ENCODE data around the gene DHRS3. TPM values are rescaled to one million over a fixed set of nuclear protein-coding genes. Genes with fewer than 3 reads are reported as not detected.
"Not testable (repeated sequence)": the region's sequence is repeated elsewhere in the genome, so short reads cannot be mapped to it uniquely, and the experiment has no call there.

The DHRS3 gene
- polyA plus RNA-seq, 3 donors, result 92.1 to 173 (median 96.7) TPM

- 37 to 73% (median 47%) methylated on average over 27 of the region's 27 CpGs for WGBS, 3 donors
- H3K27ac ChIP-seq (ENCODE audit: low read depth, low read length), result peak overlapping the region; percentile 5
Observed at GRCh38 chr1:12548973-12549459, 69.0 kb downstream of the DHRS3 start.

GRCh38 chr1:12548279-12548972 is 69.6 kb downstream of the DHRS3 start:
- whole genome bisulfite sequencing, 3 donors, result 84 to 94% (median 90%) methylated on average over 8 to 14 of the region's 14 CpGs
- no peak overlapping the region for H3K27ac ChIP-seq (ENCODE audit: low read depth, low read length)

DNA sequence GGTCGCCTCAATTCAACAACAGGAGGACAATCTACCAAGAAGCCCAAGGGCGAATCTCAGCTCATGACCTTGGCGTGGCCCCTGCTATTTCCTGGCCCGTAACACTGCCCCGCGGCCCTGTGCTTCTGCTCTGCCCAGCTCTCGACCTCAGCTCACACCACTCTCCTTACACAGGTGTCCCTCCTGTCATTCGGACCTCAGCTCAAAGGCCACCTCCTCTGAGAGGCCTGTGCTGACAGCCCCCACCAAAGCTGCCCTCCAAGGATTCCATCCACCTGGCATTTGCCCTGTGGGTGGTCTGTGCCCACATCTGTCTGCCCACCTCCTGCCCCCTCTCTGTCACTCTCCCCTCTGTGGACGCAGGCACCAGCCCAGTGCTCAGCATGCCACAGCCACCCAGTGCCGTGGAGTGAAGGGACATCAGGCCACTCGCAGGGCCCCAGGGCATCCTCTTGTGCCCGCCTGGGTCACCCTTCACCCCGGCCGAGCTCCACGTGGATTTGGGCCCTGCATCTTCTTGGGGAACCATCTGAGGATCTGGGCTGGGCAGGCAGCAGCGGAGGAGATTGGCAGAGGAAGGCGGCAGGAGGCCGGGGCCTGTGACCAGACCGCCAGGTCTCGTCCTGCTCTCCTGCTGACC is 70.3 kb downstream of the DHRS3 start:
- 80 to 92% (median 91%) methylated on average over 20 of the region's 20 CpGs for WGBS, 3 donors
- no peak overlapping the region for H3K27ac ChIP-seq (ENCODE audit: low read depth, low read length)

DNA sequence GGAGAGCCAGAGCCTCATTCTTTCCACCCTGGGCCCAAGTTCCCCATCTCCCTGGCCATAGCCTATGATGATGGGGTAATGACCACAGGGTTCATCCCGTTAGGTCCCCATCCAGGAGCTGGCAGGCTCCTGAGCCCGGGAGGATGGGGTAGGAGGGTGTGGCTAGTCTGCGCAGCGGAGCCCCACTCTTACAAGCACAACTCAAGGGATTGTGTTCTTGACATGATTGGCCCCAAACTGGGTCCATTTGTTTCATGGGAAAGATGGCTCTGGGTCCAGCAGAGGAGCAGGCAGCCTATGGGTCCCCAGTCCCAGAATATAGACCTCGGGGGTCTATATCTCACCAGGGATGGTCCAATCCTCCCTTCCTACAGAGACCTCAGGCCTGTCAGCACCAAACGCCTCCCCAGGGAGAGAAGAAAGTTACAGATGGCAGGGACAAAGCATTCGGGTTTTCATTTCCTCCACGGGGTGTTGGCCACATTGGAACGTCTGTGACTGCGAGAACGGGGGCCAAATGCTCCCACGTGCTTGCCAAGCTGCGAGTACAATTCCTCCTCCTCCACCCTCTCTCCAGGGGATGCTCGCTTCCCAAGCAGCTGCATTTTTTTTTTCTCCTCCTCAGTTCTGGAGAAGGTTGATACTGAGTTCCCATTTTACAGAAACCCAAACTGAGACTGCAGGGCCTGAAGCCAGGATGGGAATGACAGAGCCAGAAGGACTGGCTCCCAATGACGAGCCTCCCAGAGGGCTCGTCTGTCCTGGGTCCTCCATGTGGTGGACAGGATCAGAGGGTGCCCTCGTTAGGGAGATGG is 71.0 kb downstream of the DHRS3 start:
- WGBS, 3 donors, result 47 to 77% (median 57%) methylated on average over 17 of the region's 17 CpGs
- no peak overlapping the region for H3K27ac ChIP-seq (ENCODE audit: low read depth, low read length)

- 43 to 65% (median 50%) methylated on average over 8 of the region's 8 CpGs for WGBS, 3 donors
- H3K27ac ChIP-seq (ENCODE audit: low read depth, low read length), result no peak overlapping the region
Observed at GRCh38 chr1:12544992-12545391, 73.0 kb downstream of the DHRS3 start.

DNA sequence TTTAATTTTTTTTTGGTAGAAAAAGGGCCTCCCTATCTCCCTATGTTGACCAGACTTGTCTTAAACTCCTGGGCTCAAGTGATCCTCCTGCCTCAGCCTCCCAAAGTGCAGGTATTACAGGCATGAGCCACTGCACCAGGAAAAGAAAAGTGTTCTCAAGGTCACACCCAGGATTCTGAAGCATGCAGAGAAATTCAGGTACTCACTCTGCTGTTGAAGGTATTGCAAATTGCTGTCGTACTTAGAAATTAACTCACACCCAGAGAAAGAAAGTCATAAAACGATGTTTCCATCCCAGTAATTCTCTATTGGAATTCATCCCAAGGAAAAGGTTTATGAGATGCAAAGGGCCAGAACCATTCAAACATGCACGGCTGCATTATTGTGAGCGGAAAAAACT is 73.7 kb downstream of the DHRS3 start:
- H3K27ac ChIP-seq (ENCODE audit: low read depth, low read length), result no peak overlapping the region
- 77 to 86% (median 82%) methylated on average over 4 of the region's 4 CpGs for WGBS, 3 donors

- WGBS, 3 donors, result 46 to 72% (median 69%) methylated on average over 9 of the region's 9 CpGs
- no peak overlapping the region for H3K27ac ChIP-seq (ENCODE audit: low read depth, low read length)
Observed at GRCh38 chr1:12543740-12544154, 74.3 kb downstream of the DHRS3 start.

DNA sequence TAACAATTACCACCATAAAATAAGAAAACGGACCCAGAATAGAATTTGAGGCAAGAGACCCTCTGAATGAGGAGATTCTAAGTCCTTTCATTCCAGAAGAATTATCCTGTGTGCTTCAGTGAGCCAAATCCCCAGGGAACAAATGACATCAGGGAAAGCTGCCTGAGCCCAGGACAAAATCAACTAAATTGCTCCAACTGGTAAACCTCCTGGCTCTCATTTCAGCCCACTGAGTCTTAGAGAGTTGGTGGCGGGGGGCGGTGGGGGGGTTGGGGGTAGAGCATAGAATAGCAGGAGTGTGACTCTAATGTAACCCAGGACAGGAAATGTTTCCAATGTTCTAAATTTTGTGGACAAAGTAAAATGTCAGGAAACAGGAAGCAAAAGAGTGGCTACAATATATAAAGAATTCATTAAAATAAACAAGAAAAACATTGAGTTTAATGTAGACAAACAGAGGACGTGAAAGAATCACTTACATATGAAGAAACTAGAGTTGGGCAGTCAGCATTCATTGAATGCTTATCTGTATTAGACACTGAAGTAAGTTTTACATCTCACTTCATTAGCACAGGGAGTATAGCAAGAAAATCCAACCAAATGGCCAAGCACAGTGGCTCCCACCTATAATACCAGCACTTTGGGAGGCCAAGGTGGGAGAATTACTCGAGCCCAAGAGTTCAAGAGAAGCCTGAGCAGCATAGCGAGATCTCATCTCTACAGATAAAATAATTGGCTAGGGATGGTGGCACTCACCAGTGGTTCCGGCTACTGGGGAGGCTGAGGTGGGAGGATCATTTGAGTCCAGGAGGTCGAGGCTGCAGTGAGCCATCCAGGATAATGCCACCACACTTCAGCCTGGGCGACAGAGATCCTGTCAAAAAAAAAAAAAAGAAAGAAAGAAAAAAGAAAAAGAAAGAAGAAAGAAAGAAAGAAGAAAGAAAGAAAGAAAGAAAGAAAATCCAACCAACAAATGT is 75.1 kb downstream of the DHRS3 start:
- H3K27ac ChIP-seq (ENCODE audit: low read depth, low read length), result no peak overlapping the region
- WGBS, 3 donors, result 85 to 93% (median 91%) methylated on average over 9 of the region's 9 CpGs

DNA sequence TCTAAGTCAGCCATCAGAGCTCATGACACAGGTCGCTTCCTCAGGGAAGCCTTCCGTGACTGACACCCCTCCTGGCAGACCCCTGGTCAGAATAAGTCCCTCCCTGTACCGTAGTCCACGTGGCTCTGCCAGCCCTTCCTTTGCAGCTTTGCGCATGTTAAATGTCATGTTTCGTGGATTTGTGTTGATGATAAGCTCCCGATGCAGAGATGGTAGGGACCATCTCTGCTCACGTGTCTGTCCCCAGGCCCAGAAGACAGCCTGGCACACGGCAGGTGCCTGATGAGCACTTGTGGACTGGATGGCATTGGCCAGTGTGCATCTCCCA is 75.9 kb downstream of the DHRS3 start:
- WGBS, 3 donors, result 88 to 95% (median 92%) methylated on average over 9 of the region's 9 CpGs
- no peak overlapping the region for H3K27ac ChIP-seq (ENCODE audit: low read depth, low read length)

DNA sequence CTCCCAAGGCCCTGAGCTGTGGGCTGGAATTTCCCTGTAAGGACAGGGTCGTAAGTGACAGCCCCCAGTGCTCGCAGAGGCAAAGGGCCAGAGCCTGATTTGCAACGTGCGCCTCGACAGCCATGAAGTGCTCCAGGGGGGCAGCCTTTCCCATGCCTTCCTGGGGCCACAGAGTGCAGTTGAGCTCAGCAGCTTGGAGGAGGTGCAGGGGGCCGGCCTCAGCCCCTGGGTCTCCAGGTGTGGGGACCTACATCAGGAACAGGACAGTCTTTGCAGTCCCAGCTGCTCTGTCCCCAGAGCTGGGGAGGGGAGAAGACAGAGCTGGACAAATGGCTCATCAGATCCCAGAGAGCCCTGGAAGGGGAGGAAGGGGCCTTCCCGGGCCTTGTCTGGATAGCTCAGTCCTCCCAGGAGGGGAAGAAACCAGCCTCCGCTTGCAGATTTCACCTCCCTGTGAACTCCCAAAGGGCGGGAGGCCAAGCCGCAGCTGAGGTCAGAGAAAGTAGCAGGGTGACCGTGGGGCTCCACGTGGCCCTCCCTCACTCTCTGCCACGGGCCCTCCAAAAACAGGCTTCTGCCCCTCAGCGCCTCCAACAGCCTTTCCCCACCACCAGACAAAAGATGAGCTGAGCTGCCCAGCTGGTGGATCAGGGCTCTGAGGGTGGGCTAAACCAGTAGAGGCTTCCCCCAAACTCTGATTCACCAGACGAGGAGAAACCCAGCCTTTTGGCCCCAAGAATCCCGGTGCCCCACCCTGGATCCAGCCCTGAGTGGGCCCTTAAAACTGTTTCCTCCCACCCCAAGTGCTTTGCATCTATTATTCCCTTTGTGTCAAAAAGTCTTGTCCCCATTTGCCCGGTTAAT is 76.5 kb downstream of the DHRS3 start:
- WGBS, 3 donors, result 60 to 86% (median 63%) methylated on average over 17 of the region's 17 CpGs

DNA sequence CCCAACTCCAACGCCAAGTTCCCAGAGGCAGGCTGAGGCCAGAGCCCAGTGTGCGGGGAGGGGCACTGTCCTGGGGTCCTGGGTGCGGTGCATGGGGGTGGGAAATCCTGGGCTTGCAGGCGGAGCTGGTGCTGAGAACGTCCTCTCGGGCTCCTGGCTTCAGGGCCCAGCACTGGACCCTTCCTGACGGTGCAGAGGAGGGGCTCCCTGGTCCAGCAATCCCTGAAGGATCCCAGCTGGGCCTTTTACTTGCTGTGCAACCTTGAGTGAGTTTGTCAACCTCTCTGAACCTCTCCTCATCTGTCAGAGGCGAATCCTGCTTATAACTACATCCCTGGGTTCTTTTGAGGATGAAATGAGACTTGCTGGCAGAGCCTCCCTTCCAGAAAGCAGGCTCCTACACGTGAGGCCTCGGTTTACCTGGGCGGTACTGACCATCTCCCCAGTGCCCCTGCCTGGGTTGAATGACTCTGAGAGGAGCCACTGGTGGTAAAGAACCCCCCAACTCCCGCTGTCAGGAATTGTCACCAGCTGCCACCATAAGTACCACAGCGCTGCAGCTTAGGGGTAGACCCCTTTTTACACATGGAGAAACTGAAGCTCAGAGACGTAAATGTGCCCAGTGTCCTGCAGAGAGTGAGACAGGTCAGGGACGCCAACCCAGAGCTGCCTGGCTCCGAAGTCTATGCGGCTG is 77.3 kb downstream of the DHRS3 start:
- 63 to 85% (median 67%) methylated on average over 16 to 17 of the region's 17 CpGs for WGBS, 3 donors
- peak overlapping the region; percentile 7 for H3K27ac ChIP-seq (ENCODE audit: low read depth, low read length)

More for the DNA sequence above, 76.5 kb downstream of the DHRS3 start:
- peak overlapping the region; percentile 7 for H3K27ac ChIP-seq (ENCODE audit: low read depth, low read length)

DNA sequence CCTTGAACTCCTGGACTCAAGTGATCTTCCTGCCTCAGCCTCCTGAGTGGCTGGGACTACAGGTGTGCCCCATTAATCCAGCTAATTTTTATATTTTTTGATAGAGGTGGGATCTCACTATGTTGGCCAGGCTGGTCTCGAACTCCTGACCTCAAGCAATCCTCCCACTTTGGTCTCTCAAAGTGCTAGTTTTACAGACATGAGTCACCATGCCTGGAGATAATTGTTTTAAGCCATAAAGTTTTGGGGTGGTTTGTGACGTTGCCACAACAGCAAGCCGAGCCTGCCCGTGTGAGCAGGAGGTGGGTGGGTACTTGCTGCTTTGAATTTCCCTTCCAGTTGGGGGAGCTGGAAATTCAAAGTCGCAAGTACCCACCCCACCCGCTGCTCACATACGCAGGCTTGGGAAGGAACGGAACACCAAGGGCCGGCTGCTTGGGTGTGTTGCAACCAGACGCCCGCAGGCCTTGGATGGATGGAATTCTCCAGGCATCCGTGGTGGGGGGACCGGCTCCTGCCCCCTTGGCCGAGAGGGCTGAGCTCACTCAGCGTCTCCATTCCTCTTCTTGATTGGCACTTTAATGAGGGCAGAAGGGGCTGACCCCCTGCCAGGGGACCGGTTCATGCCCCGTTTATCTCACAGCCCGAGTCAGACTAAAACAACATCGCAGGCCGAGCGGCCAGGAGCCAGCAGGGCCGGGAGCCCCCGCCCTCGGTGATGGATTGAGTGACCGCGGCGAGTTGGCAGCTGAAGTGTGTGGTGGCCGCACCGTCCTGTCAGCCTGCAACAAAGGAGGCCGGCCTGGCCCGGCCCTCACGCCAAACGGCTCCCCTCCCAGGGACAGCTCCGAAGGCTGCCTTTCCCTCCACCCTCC is 78.1 kb downstream of the DHRS3 start:
- 45 to 55% (median 49%) methylated on average over 34 of the region's 34 CpGs for WGBS, 3 donors
- H3K27ac ChIP-seq (ENCODE audit: low read depth, low read length), result no peak overlapping the region

DNA sequence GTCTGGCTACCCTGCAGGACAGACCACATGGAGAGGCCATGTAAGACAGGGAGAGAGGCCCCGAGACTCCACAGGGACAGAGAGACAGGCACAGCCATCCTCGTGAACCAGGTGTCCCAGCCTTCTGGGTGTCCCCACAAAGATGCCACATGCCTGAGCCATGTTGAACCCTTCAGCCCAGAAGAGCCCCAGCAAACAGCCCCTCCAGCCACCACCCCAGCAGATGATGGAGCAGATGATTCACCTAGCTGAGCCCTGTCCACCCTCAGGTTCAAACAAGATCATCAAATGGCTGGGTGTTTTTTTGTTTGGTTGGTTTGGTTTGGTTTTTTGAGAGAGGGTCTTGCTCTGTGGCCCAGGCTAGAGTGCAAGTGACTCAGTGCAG is 78.7 kb downstream of the DHRS3 start:
- 96 to 98% (median 97%) methylated on average over 2 of the region's 2 CpGs for WGBS, 3 donors
- no peak overlapping the region for H3K27ac ChIP-seq (ENCODE audit: low read depth, low read length)

DNA sequence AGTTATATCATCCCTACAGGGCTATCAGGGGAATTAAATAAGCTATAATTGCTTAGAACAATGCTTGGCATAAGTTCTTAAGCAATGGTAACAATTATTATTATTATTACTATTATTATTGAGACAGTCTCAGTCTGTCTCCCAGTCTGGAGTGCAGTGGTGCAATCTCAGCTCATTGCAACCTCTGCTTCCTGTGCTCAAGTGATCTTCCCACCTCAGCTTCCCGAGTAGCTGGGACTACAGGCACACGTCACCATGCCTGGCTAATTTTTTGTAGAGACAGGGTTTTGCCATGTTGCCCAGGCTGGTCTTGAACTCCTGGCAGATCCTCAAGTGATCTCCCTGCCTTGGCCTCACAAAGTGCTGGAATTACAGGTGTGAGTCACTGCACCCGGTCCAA is 79.5 kb downstream of the DHRS3 start:
- not testable (repeated sequence) for H3K27ac ChIP-seq (ENCODE audit: low read depth, low read length)
- 66 to 85% (median 72%) methylated on average over 3 of the region's 3 CpGs for whole genome bisulfite sequencing, 3 donors

GRCh38 chr1:12537906-12538461 is 80.0 kb downstream of the DHRS3 start:
- no peak overlapping the region for H3K27ac ChIP-seq (ENCODE audit: low read depth, low read length)
- WGBS, 3 donors, result 95 to 97% (median 97%) methylated on average over 3 of the region's 3 CpGs

- H3K27ac ChIP-seq (ENCODE audit: low read depth, low read length), result no peak overlapping the region
- WGBS, 3 donors, result 90 to 96% (median 96%) methylated on average over 4 of the region's 4 CpGs
Observed at GRCh38 chr1:12537294-12537693, 80.7 kb downstream of the DHRS3 start.

All from adipose tissue (tissue), 3 donors.